BJ (cell line): ENCODE measurements around the gene MVP. TPM values are rescaled to one million over a fixed set of nuclear protein-coding genes. Genes with fewer than 3 reads are reported as not detected.

Source experiments
- CTCF ChIA-PET: fragments of 350-600 bp; formaldehyde crosslinking; extraction: SDS; loops from one replicate; lab custom pipeline; 2021; ENCODE audit warnings: antibody characterized with exemption, inconsistent platforms; lab: Yijun Ruan, JAX
- POLR2A ChIA-PET: fragments of 300-600 bp; sonication (Branson Sonifier 250); formaldehyde crosslinking; extraction: SDS; loops from one replicate; lab custom pipeline; 2021; ENCODE audit warnings: antibody characterized with exemption; lab: Charles Lee
- DNase-seq: peaks from one replicate; pipeline ENCODE4 v3.0.0-alpha.2; 2011; ENCODE audit warnings: low read depth
- H3K27me3 ChIP-seq: 2 replicates; pipeline ENCODE4 v1.6.0; 2011; ENCODE audit warnings: low read length; ENCODE audit not compliant: control insufficient read depth, insufficient read depth
- H3K36me3 ChIP-seq: 2 replicates; pipeline ENCODE4 v1.5.1; 2011; ENCODE audit warnings: low read length; ENCODE audit not compliant: control insufficient read depth, insufficient read depth
- H3K4me3 ChIP-seq: 2 replicates; pipeline ENCODE4 v1.5.1; 2011; ENCODE audit warnings: low read depth, mild to moderate bottlenecking, control low read depth, low read length
- CTCF ChIP-seq: IDR thresholded peaks from 2 replicates; pipeline ENCODE4 v1.5.1; 2011; ENCODE audit warnings: low read depth, mild to moderate bottlenecking, control low read depth, inconsistent platforms, low read length, moderate library complexity; ENCODE audit not compliant: insufficient read depth
- polyA plus RNA-seq: library from polyadenylated mRNA; depleted of rRNA; stranded (reverse); fragments of >200 nt; gene quantifications from 2 replicates; pipeline ENCODE4 v1.2.3, GENCODE V29; 2011

MVP gene
- polyA plus RNA-seq, 1 experiment, result 368 TPM

DNA sequence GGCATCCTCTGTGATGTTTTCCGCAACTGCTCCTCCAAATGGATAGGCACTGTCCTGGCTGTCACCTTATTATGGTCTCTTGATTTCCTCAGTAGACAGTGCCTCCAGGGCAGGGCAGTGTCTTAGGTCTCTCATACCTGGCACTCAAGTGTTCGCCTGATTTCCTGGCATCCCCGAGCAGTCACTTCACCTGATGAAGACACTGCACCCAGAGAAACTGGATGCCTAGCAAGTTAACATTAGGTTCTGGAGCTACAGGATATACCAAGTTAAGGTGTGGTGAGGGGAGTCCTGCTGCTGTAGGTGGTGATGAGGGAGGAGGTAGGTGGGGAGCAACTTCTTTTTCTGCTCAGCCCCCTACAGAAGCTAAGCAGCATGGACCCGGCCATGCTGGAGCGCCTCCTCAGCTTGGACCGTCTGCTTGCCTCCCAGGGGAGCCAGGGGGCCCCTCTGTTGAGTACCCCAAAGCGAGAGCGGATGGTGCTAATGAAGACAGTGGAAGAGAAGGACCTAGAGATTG, 17.8 kb upstream of the MVP start:
- Histone ChIP-seq H3K27me3 (no peaks in the 10 kb centered on the region), H3K36me3 (peaks cover 1% of the 10 kb centered on the region), H3K4me3 (no peak overlapping the region)
- DNase-seq, result no peak
- ChIA-PET POLR2A (no interaction called here), CTCF (interaction anchor here (3.6 to 5.4 kb wide), 2 partner anchors 12 to 17 kb away, joined by 22 to 35 read pairs; partner anchors contain the start of gene KIF22)
- TF ChIP-seq CTCF, result no peak

DNA sequence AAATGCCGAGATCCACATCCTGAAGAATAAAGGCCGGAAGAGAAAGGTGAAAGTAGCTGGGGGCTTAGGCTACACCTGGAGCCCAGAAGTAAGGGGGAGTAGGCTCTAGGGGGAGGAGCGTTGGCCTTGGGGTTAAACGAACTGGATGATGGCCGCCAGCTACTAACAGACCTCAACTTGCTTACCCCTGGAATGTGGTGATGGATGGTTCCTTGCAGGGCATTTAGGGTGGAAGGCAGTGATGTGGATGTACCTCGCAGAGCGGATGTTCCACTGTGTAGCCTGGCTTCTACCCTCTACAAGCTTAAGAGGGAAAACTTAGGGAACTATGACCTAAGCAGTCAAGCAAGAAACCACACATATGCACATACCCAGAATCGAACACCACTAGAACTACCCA, 16.2 kb upstream of the MVP start:
- ChIA-PET CTCF (interaction anchor here (0.9 to 5.4 kb wide), 6 partner anchors 10 to 224 kb away, joined by 3 to 35 read pairs (median 8); partner anchors contain the start of genes KIF22 and PAGR1), POLR2A (interaction anchor here (1.1 kb wide), 1 partner anchor 17 kb away, joined by 4 read pairs; the partner anchor contains the start of gene MVP)
- peaks cover 6% of the 10 kb centered on the region for H3K36me3 ChIP-seq
- no peak for TF ChIP-seq CTCF
- H3K27me3 ChIP-seq, result no peaks in the 10 kb centered on the region
- H3K4me3 ChIP-seq, result no peak overlapping the region
- DNase-seq, result no peak

- H3K4me3 ChIP-seq, result peak overlapping the region; percentile 53
- peaks cover 10% of the 10 kb centered on the region for H3K36me3 ChIP-seq
- POLR2A ChIA-PET, result interaction anchor here (1.1 kb wide), 1 partner anchor 16 kb away, joined by 4 read pairs; the partner anchor contains the start of gene MVP
- DNase-seq, result no peak
- no peaks in the 10 kb centered on the region for H3K27me3 ChIP-seq
- CTCF ChIA-PET, result interaction anchor here (0.6 to 5.4 kb wide), 6 partner anchors 11 to 228 kb away, joined by 3 to 35 read pairs (median 8); partner anchors contain the start of genes KIF22 and PAGR1
- no peak for TF ChIP-seq CTCF
These were observed 15.6 kb upstream of the MVP start for GRCh38 chr16:29804455-29805231.

- ChIA-PET POLR2A (interaction anchor here (1.1 kb wide), 1 partner anchor 15 kb away, joined by 4 read pairs; the partner anchor contains the start of gene MVP), CTCF (interaction anchor here (0.6 to 5.4 kb wide), 5 partner anchors 11 to 227 kb away, joined by 3 to 35 read pairs (median 11); partner anchors contain the start of genes KIF22 and PAGR1)
- DNase-seq, result peak; percentile 76
- peaks cover 17% of the 10 kb centered on the region for H3K36me3 ChIP-seq
- H3K27me3 ChIP-seq, result no peaks in the 10 kb centered on the region
- TF ChIP-seq CTCF, result no peak
- peak overlapping the region; percentile 53 for H3K4me3 ChIP-seq
These were observed 14.8 kb upstream of the MVP start for GRCh38 chr16:29805232-29806098.
